Neural cell (in vitro differentiated cells): ENCODE results near the gene SDK1. TPM values are rescaled to one million over a fixed set of nuclear protein-coding genes. Genes with fewer than 3 reads are reported as not detected.

ENCODE experiments used
- H2AFZ ChIP-seq: fragments of 200-600, 300-800 bp; sonication (generic), shearing (Covaris generic); 2 replicates; pipeline ENCODE4 v1.6.0; 2014; ENCODE audit warnings: low read depth, mild to moderate bottlenecking, antibody characterized with exemption, low read length, moderate library complexity
- H3F3A ChIP-seq: fragments of 200-600 bp; shearing (Covaris generic); 2 replicates; pipeline ENCODE4 v1.6.1; 2016; ENCODE audit warnings: mild to moderate bottlenecking, moderate library complexity, mixed read lengths, antibody characterized with exemption, low read length; ENCODE audit not compliant: insufficient read depth, poor library complexity, severe bottlenecking
- H3K27ac ChIP-seq: fragments of 200-600, 300-800 bp; sonication (generic), shearing (Covaris generic); 2 replicates; pipeline ENCODE4 v1.5.1; 2014; ENCODE audit warnings: mild to moderate bottlenecking, low read length, moderate library complexity
- H3K27me3 ChIP-seq: fragments of 300-800, 200-600 bp; sonication (generic), shearing (Covaris generic); 2 replicates; pipeline ENCODE4 v1.6.0; 2014; ENCODE audit warnings: mild to moderate bottlenecking, low read depth, low read length, moderate library complexity; ENCODE audit not compliant: insufficient read depth
- H3K36me3 ChIP-seq: fragments of 300-800, 200-600 bp; sonication (generic), shearing (Covaris generic); 2 replicates; pipeline ENCODE4 v1.5.1; 2014; ENCODE audit warnings: mild to moderate bottlenecking, antibody characterized with exemption, low read length, moderate library complexity; ENCODE audit not compliant: insufficient read depth
- H3K4me2 ChIP-seq: fragments of 300-800, 200-600 bp; sonication (generic), shearing (Covaris generic); 2 replicates; pipeline ENCODE4 v1.6.0; 2014; ENCODE audit warnings: mild to moderate bottlenecking, low read length
- H3K4me3 ChIP-seq: fragments of 300-800, 200-600 bp; sonication (generic), shearing (Covaris generic); 2 replicates; pipeline ENCODE4 v1.5.1; 2014; ENCODE audit warnings: mild to moderate bottlenecking, low read length, moderate library complexity
- H3K79me2 ChIP-seq: fragments of 200-600 bp; shearing (Covaris generic); replicated peaks from 2 replicates; pipeline ENCODE4 v1.6.0; 2014; ENCODE audit warnings: mild to moderate bottlenecking, low read length, moderate library complexity; ENCODE audit not compliant: insufficient read depth
- H3K9ac ChIP-seq: fragments of 300-800, 200-600 bp; sonication (generic), shearing (Covaris generic); 2 replicates; pipeline ENCODE4 v1.6.1; 2016; ENCODE audit warnings: mild to moderate bottlenecking, low read length, mixed read lengths
- H3K9me2 ChIP-seq: fragments of 200-600 bp; shearing (Covaris generic); 2 replicates; pipeline ENCODE4 v1.6.1; 2016; ENCODE audit warnings: mild to moderate bottlenecking, low read length, mixed read lengths; ENCODE audit not compliant: insufficient read depth
- H3K9me3 ChIP-seq: fragments of 200-600, 300-800 bp; sonication (generic), shearing (Covaris generic); 2 replicates; pipeline ENCODE4 v1.6.1; 2016; ENCODE audit warnings: mild to moderate bottlenecking, mixed run types, low read length, moderate library complexity, mixed read lengths
- H4K20me1 ChIP-seq: fragments of 200-600 bp; shearing (Covaris generic); 2 replicates; pipeline ENCODE4 v1.6.1; 2016; ENCODE audit warnings: mild to moderate bottlenecking, mixed run types; ENCODE audit not compliant: insufficient read depth
- EP300 ChIP-seq: fragments of 450-650 bp; conservative IDR thresholded peaks from 2 replicates; pipeline ENCODE4 v1.6.1; 2014; ENCODE audit warnings: antibody characterized with exemption, mild to moderate bottlenecking, moderate library complexity; ENCODE audit not compliant: poor library complexity, severe bottlenecking
- EZH2 ChIP-seq: fragments of 200-600, 300-800 bp; shearing (Covaris generic), sonication (generic); IDR thresholded peaks from 2 replicates; pipeline ENCODE4 v1.6.1; 2014; ENCODE audit warnings: antibody characterized with exemption, low read length, borderline replicate concordance, mild to moderate bottlenecking; ENCODE audit not compliant: insufficient read depth, poor library complexity, severe bottlenecking
- MXI1 ChIP-seq: fragments of 450-650 bp; conservative IDR thresholded peaks from 2 replicates; pipeline ENCODE4 v1.6.1; 2014; ENCODE audit warnings: antibody characterized with exemption, mild to moderate bottlenecking; ENCODE audit not compliant: poor library complexity, severe bottlenecking
- POLR2AphosphoS5 ChIP-seq: IDR thresholded peaks from 2 replicates; pipeline ENCODE4 v1.6.1; 2012
- RAD21 ChIP-seq: fragments of 450-650 bp; conservative IDR thresholded peaks from 2 replicates; pipeline ENCODE4 v1.6.1; 2014; ENCODE audit warnings: antibody characterized with exemption, mild to moderate bottlenecking, moderate library complexity
- SMC3 ChIP-seq: fragments of 450-650 bp; conservative IDR thresholded peaks from 2 replicates; pipeline ENCODE4 v1.6.1; 2014; ENCODE audit warnings: antibody characterized with exemption, mild to moderate bottlenecking, moderate library complexity; ENCODE audit not compliant: poor library complexity
- TAF1 ChIP-seq: IDR thresholded peaks from 2 replicates; pipeline ENCODE4 v1.6.1; 2012; ENCODE audit warnings: low read depth
- polyA plus RNA-seq: library from polyadenylated mRNA; depleted of rRNA; stranded (reverse); fragments of >200 nt; gene quantifications from 2 replicates; pipeline ENCODE4 v1.2.3, GENCODE V29; 2014
- TF ChIP-seq, protein P1 (sequence below): IDR thresholded peaks from 2 replicates; pipeline ENCODE4 v1.6.1; 2012; ENCODE audit warnings: borderline replicate concordance
- TF ChIP-seq, protein P2 (sequence below): fragments of 450-650 bp; IDR thresholded peaks from 2 replicates; pipeline ENCODE4 v1.5.1; 2014; ENCODE audit warnings: antibody characterized with exemption, mild to moderate bottlenecking, moderate library complexity; ENCODE audit not compliant: poor library complexity, severe bottlenecking

SDK1 gene
- polyA plus RNA-seq, 1 donor from 2014 or later, result 2.7 TPM

DNA sequence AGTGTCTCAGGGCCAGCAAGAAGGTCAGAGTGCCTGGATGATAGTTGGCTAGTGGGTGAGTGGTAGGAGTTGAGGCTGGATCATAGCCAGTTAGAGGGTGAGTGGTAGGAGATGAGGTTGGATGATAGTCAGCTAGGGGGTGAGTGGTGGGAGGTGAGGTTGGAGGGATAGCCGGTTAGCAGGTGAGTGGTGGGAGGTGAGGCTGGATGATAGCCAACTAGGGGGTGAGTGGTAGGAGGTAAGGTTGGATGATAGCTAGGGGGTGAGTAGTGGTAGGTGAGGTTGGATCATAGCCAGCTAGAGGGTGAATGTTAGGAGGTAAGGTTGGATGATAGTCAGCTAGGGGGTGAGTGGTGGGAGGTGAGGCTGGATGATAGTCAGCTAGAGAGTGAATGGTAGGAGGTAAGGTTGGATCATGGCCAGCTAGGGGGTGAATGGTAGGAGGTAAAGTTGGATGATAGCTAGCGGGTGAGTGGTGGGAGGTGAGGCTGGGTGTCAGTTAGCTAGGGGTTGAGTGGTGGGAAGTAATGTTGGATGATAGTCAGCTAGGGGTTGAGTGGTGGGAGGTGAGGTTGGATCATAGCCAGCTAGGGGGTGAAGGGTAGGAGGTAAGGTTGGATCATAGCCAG is 226.6 kb downstream of the SDK1 start:
- Histone ChIP-seq H3K36me3 (no peaks in the 10 kb centered on the region), H3K27me3 (no peaks in the 10 kb centered on the region), H3F3A (no peaks in the 10 kb centered on the region), H3K27ac (no peak overlapping the region), H2AFZ (no peak overlapping the region), H3K4me3 (no peak overlapping the region), H3K4me2 (no peak overlapping the region), H3K9me2 (no peaks in the 10 kb centered on the region), H4K20me1 (no peaks in the 10 kb centered on the region), H3K9ac (no peak overlapping the region), H3K9me3 (no peaks in the 10 kb centered on the region), H3K79me2 (no peaks in the 10 kb centered on the region)
- TF ChIP-seq SMC3 (no peak), RAD21 (no peak), TAF1 (no peak), EZH2 (no peak), MXI1 (no peak), EP300 (no peak), POLR2AphosphoS5 (no peak)
- TF ChIP-seq, protein P1, sequence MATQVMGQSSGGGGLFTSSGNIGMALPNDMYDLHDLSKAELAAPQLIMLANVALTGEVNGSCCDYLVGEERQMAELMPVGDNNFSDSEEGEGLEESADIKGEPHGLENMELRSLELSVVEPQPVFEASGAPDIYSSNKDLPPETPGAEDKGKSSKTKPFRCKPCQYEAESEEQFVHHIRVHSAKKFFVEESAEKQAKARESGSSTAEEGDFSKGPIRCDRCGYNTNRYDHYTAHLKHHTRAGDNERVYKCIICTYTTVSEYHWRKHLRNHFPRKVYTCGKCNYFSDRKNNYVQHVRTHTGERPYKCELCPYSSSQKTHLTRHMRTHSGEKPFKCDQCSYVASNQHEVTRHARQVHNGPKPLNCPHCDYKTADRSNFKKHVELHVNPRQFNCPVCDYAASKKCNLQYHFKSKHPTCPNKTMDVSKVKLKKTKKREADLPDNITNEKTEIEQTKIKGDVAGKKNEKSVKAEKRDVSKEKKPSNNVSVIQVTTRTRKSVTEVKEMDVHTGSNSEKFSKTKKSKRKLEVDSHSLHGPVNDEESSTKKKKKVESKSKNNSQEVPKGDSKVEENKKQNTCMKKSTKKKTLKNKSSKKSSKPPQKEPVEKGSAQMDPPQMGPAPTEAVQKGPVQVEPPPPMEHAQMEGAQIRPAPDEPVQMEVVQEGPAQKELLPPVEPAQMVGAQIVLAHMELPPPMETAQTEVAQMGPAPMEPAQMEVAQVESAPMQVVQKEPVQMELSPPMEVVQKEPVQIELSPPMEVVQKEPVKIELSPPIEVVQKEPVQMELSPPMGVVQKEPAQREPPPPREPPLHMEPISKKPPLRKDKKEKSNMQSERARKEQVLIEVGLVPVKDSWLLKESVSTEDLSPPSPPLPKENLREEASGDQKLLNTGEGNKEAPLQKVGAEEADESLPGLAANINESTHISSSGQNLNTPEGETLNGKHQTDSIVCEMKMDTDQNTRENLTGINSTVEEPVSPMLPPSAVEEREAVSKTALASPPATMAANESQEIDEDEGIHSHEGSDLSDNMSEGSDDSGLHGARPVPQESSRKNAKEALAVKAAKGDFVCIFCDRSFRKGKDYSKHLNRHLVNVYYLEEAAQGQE, result no peak
- TF ChIP-seq, protein P2, sequence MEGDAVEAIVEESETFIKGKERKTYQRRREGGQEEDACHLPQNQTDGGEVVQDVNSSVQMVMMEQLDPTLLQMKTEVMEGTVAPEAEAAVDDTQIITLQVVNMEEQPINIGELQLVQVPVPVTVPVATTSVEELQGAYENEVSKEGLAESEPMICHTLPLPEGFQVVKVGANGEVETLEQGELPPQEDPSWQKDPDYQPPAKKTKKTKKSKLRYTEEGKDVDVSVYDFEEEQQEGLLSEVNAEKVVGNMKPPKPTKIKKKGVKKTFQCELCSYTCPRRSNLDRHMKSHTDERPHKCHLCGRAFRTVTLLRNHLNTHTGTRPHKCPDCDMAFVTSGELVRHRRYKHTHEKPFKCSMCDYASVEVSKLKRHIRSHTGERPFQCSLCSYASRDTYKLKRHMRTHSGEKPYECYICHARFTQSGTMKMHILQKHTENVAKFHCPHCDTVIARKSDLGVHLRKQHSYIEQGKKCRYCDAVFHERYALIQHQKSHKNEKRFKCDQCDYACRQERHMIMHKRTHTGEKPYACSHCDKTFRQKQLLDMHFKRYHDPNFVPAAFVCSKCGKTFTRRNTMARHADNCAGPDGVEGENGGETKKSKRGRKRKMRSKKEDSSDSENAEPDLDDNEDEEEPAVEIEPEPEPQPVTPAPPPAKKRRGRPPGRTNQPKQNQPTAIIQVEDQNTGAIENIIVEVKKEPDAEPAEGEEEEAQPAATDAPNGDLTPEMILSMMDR, result no peak

DNA sequence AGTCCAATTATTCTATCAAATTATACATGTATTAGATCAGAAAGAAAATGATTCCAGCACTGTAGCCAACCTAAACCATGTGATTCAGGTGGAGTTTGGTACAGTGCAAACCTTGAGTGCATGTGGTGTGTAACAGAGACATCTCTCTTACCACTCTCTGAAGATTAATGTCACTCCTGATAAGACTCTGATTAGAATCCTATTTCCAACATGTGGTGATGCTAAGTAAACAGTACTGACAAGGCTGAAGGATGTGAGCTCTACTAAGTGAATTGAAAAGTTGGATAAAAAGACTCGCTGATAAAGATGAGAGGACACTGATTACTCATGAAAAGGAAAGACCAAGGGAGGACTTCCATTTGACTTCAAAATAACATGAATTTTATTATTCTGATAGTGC is 232.0 kb downstream of the SDK1 start:
- Histone ChIP-seq H3K4me2 (no peak overlapping the region), H3K27me3 (no peaks in the 10 kb centered on the region), H3F3A (no peaks in the 10 kb centered on the region), H3K4me3 (no peak overlapping the region), H3K9me3 (no peaks in the 10 kb centered on the region), H3K9me2 (no peaks in the 10 kb centered on the region), H3K27ac (no peak overlapping the region), H4K20me1 (no peaks in the 10 kb centered on the region), H3K79me2 (no peaks in the 10 kb centered on the region), H3K36me3 (no peaks in the 10 kb centered on the region), H3K9ac (no peak overlapping the region), H2AFZ (no peak overlapping the region)
- TF ChIP-seq EP300, result no peak
- TF ChIP-seq, protein P2, result no peak
- no peak for TF ChIP-seq MXI1
